Ascending aorta (tissue), 2 donors: ENCODE data around the gene C1orf174. TPM values are rescaled to one million over a fixed set of nuclear protein-coding genes. Genes with fewer than 3 reads are reported as not detected.

ENCODE experiments used
- DNase-seq, 2 donors: peaks; one replicate each; pipeline ENCODE4 v3.0.0-alpha.2; 2019; ENCODE audit warnings: low spot score in 2 of 2
- H3K27ac ChIP-seq, 2 donors: fragments of 200-600 bp; sonication (generic); one replicate each; pipeline ENCODE4 v1.5.1; 2016 to 2017; ENCODE audit warnings: mild to moderate bottlenecking in 1 of 2
- H3K27me3 ChIP-seq: fragments of 200-600 bp; sonication (generic); one replicate; pipeline ENCODE4 v1.5.1; 2017
- H3K36me3 ChIP-seq, 2 donors: fragments of 200-600 bp; sonication (generic); one replicate each; pipeline ENCODE4 v1.5.1; 2016
- H3K4me1 ChIP-seq, 2 donors: fragments of 200-600 bp; sonication (generic); one replicate each; pipeline ENCODE4 v1.5.1; 2016 to 2017; ENCODE audit warnings: mild to moderate bottlenecking in 1 of 2
- H3K4me3 ChIP-seq, 2 donors: fragments of 200-600 bp; sonication (generic); one replicate each; pipeline ENCODE4 v1.5.1; 2016 to 2017; ENCODE audit warnings: mild to moderate bottlenecking in 1 of 2
- H3K9me3 ChIP-seq, 2 donors: fragments of 200-600 bp; sonication (generic); one replicate each; pipeline ENCODE4 v1.5.1; 2016
- CTCF ChIP-seq, 3 experiments: fragments of 200-600 bp in 2 of 3; fragments of 450-650 bp in 1 of 3; sonication (generic) in 2 of 3; IDR thresholded peaks; one replicate each; pipeline ENCODE4 v1.5.1; 2016 to 2019; ENCODE audit warnings: antibody characterized with exemption in 3 of 3, mild to moderate bottlenecking in 1 of 3, moderate library complexity in 1 of 3
- intact Hi-C: fragments of 100-400 bp; cut with DNase I; formaldehyde crosslinking; loops from one replicate; pipeline ENCODE4 v1.15.1; 2023
- total RNA-seq: library from RNA; depleted of rRNA; stranded (reverse); fragments of >200 nt; gene quantifications from one replicate; pipeline ENCODE4 v1.1.0, GENCODE V29; 2016

C1orf174 gene
- total RNA-seq, 1 donor from 2014 or later = 14.9 TPM

DNA sequence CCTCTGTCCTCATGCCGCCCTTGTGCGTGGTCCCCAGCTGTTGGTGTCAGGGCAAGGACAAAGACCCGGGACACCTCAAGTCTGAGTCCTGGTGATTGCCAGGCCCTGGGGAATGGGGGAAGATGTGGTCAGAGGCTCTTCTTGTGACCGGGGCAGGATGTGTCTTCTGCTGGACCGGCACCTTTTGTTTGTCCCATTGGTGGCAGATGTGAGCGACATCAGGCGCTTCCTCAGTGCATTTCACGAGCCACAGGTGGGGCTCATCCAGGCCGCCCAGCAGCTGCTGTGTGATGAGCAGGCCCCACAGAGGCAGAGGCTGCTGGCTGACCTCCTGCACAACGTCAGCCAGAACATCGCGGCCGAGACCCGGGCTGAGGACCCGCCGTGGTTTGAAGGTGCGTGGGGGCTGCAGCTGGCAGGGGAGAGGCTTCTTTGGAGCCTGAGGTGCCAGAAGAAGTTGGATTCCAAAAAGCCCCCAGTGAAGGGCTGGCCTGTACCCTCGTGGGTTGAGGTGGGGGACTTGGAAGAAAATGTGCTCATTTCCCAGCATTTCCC lies 34.4 kb downstream of the C1orf174 start:
- TF ChIP-seq CTCF (IDR thresholded peaks at IDR 0.05) = no peak
- Histone ChIP-seq H3K27me3 (no peaks in the 10 kb centered on the region), H3K9me3 (no peaks in the 10 kb centered on the region), H3K4me1 (no peaks in the 10 kb centered on the region), H3K36me3 (peaks cover 29 to 38% of the 10 kb centered on the region in 2 donors), H3K27ac (no peak overlapping the region), H3K4me3 (no peak overlapping the region)
- no peak for DNase-seq
- intact Hi-C loops = no loop called here

DNA sequence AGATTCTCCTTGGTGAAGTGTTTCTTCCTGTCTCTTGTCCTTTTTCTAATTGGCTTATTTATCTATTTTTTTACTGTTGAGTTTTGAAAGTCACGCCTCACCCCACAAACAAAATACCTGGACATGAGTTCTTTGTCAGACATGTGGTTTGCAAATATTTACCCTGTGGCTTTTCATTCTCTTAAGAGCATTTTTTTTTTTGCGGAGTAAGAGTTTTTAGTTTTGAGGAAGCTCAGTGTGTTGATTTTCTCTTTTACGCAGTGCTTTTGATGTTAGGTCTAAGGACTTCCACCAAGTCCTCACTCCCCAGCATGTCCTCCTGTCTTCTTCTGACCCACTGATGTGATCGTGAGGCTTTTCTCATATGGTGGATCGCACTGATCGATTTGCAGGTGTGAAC lies 35.2 kb downstream of the C1orf174 start:
- Histone ChIP-seq H3K9me3 (no peaks in the 10 kb centered on the region), H3K27me3 (no peaks in the 10 kb centered on the region), H3K36me3 (peaks cover 22 to 30% of the 10 kb centered on the region in 2 donors), H3K4me1 (no peaks in the 10 kb centered on the region), H3K27ac (no peak overlapping the region), H3K4me3 (no peak overlapping the region)
- no peak for DNase-seq
- TF ChIP-seq CTCF (IDR thresholded peaks at IDR 0.05) = no peak
- intact Hi-C loops = no loop called here

DNA sequence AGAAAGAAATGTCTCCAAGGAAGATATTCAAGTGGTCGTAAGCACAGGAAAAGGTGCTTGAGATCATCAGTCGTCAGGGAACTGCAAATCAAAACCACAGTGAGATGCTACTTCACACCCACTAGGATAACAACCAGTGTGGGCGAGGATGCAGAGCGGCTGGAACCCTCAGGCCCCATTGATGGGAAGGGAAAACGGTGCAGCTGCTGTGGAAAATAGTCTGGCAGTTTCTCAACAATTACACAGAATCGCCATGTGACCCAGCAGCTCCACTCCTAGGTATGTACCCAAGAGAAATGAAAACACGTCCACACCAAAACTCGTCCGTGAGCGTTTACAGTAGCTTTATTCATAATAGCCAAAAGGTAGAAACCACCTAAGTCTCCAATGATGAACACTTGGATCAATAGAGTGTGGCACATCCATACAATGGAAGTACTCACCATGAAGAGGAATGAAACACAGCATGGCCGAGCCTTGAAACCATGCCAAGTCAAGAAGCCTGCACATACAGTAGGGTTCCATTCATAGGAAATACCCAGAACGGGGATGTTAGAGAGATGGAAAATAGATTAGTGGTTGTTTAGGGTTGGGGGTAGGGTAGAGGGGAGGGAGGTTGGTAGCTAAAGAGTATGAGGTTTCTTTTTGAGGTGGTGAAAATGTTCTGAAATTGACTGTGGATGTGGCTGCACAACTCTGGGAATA lies 36.7 kb downstream of the C1orf174 start:
- H3K27ac ChIP-seq = no peak overlapping the region
- no peak overlapping the region for H3K4me3 ChIP-seq
- no peak for TF ChIP-seq CTCF (IDR thresholded peaks at IDR 0.05)
- peaks cover 13 to 17% of the 10 kb centered on the region in 2 donors for H3K36me3 ChIP-seq
- H3K9me3 ChIP-seq = no peaks in the 10 kb centered on the region
- no peak for DNase-seq
- H3K27me3 ChIP-seq = no peaks in the 10 kb centered on the region
- intact Hi-C loops = no loop called here
- peaks cover 0 to under 1% of the 10 kb centered on the region in 2 donors for H3K4me1 ChIP-seq

DNA sequence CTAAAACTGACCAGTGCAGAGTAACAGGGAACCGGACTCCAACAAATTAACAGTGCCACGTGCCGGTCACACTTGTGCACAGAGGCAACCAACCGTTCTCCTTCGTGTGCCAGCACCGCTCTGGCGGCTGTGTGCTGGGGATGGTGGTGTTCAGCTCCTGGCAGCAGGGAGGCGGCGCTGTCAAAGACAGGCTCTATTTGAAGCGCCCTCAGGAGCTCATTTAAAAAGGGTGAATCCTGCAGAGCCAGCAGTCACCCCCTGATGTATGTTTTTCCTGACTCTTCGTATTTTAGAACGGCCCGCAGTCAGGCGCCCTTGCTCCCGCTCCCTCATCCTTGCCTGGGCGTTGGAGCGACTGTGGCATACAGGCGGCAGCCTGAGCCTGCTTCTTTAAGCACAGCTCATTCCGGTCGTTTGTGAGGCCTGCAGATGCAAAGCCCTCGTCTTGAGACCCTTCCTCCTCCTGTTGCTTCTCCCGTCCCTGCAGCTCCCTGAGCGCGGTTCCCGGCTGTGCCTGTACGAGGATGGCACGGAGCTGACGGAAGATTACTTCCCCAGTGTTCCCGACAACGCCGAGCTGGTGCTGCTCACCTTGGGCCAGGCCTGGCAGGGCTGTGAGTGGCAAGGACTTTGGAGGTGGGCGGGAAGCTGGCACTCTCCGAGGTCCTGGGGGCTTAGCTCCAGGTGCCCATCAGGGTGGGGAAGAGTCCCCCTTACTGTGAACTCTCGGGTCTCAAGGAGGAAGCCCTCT lies 41.7 kb downstream of the C1orf174 start:
- Histone ChIP-seq H3K27ac (peak overlapping the region in 1 of 2 donors; percentile 80), H3K4me3 (peak overlapping the region; percentile 94 to 98), H3K27me3 (no peaks in the 10 kb centered on the region), H3K9me3 (no peaks in the 10 kb centered on the region), H3K4me1 (peaks cover 6 to 15% of the 10 kb centered on the region in 2 donors), H3K36me3 (no peaks in the 10 kb centered on the region)
- no peak for TF ChIP-seq CTCF (IDR thresholded peaks at IDR 0.05)
- no peak for DNase-seq
- intact Hi-C loops = loop anchor here (5.0 kb wide), 1 partner anchor 61 kb away; the partner anchor contains the start of gene LRRC47

GRCh38 chr1:3857791-3858129 lies 42.3 kb downstream of the C1orf174 start:
- H3K4me3 ChIP-seq = peak overlapping the region; percentile 94 to 98
- H3K9me3 ChIP-seq = no peaks in the 10 kb centered on the region
- H3K27me3 ChIP-seq = no peaks in the 10 kb centered on the region
- DNase-seq = no peak
- no peak for TF ChIP-seq CTCF (IDR thresholded peaks at IDR 0.05)
- peaks cover 6 to 15% of the 10 kb centered on the region in 2 donors for H3K4me1 ChIP-seq
- peak overlapping the region; percentile 79 to 80 for H3K27ac ChIP-seq
- H3K36me3 ChIP-seq = no peaks in the 10 kb centered on the region
- intact Hi-C loops = loop anchor here (2.0 to 5.0 kb wide), 2 partner anchors 43 to 60 kb away; partner anchors contain the start of genes C1orf174 and LRRC47
